ENCODE measurements around the gene FETUB.
"Not testable (repeated sequence)": the region's sequence is repeated elsewhere in the genome, so short reads cannot be mapped to it uniquely, and the experiment has no call there.

The FETUB gene

GRCh38 chr3:186700267-186700666, 60.1 kb downstream of the FETUB start:
- no peak overlapping the region for H3K4me3 ChIP-seq (ENCODE audit: low read depth, low read length)
- DNase-seq (ENCODE audit: low read depth), result no peak
- no peak for TF ChIP-seq CTCF (IDR thresholded peaks at IDR 0.05; ENCODE audit: control insufficient read depth, extremely low read depth, insufficient read depth)

- not testable (repeated sequence) for DNase-seq (ENCODE audit: low read depth); H3K4me3 ChIP-seq (ENCODE audit: low read depth, low read length)
Observed at GRCh38 chr3:186702451-186702850, 62.3 kb downstream of the FETUB start.
